Mammary epithelial cell (primary cell): ENCODE measurements around the gene OGG1.

ENCODE experiments used
- CTCF ChIP-seq, 2 donors: IDR thresholded peaks in 1 of 2; conservative IDR thresholded peaks in 1 of 2; 2 replicates each; pipeline ENCODE4 v1.5.1; 2011 to 2012; ENCODE audit warnings: inconsistent platforms in 2 of 2, low read length in 2 of 2, mild to moderate bottlenecking in 2 of 2, control low read depth in 1 of 2, low read depth in 1 of 2; ENCODE audit not compliant: insufficient read depth in 1 of 2; ENCODE audit errors: extremely low read depth in 1 of 2
- EZH2 ChIP-seq: IDR thresholded peaks from 2 replicates; pipeline ENCODE4 v1.6.1; 2012; ENCODE audit warnings: low read length, inconsistent platforms, borderline replicate concordance

GRCh38 chr3:9729419-9729818, 20.3 kb upstream of the OGG1 start:
- TF ChIP-seq CTCF (conservative IDR thresholded peaks at IDR 0.05 in 1 of 2, IDR thresholded peaks at IDR 0.05 in 1 of 2; ENCODE audit: extremely low read depth in 1 of 2, insufficient read depth in 1 of 2, low read depth in 1 of 2, low read length in 2 of 2) = no peak
- no peak for TF ChIP-seq EZH2
